HG02642 (cell line): ENCODE measurements around the gene SMOC1.
"Not testable (repeated sequence)": the region's sequence is repeated elsewhere in the genome, so short reads cannot be mapped to it uniquely, and the experiment has no call there.

Experiments used
- ATAC-seq: cut with Tn5 transposase; IDR thresholded peaks from one replicate; pipeline ENCODE4 v1.9.1; 2021; ENCODE audit warnings: mild to moderate bottlenecking; ENCODE audit not compliant: unreplicated experiment, poor library complexity

SMOC1 gene

GRCh38 chr14:69896080-69896479 lies 16.9 kb downstream of the SMOC1 start:
- no peak for ATAC-seq

GRCh38 chr14:69896972-69897371 lies 17.8 kb downstream of the SMOC1 start:
- no peak for ATAC-seq

- no peak for ATAC-seq
Measured at GRCh38 chr14:69900603-69901002, 21.4 kb downstream of the SMOC1 start.

- ATAC-seq = no peak
Measured at GRCh38 chr14:69901113-69901951, 22.1 kb downstream of the SMOC1 start.

GRCh38 chr14:69903046-69903445 lies 23.8 kb downstream of the SMOC1 start:
- ATAC-seq = not testable (repeated sequence)

- no peak for ATAC-seq
Measured at GRCh38 chr14:69904246-69904645, 25.0 kb downstream of the SMOC1 start.

GRCh38 chr14:69906201-69906600 lies 27.0 kb downstream of the SMOC1 start:
- no peak for ATAC-seq

GRCh38 chr14:69909826-69910550 lies 30.8 kb downstream of the SMOC1 start:
- no peak for ATAC-seq

- no peak for ATAC-seq
Measured at GRCh38 chr14:69910871-69911270, 31.7 kb downstream of the SMOC1 start.

- ATAC-seq = no peak
Measured at GRCh38 chr14:69913686-69914085, 34.5 kb downstream of the SMOC1 start.

- no peak for ATAC-seq
Measured at GRCh38 chr14:69916396-69916795, 37.2 kb downstream of the SMOC1 start.

GRCh38 chr14:69917287-69917686 lies 38.1 kb downstream of the SMOC1 start:
- no peak for ATAC-seq

- ATAC-seq = no peak
Measured at GRCh38 chr14:69919815-69920214, 40.6 kb downstream of the SMOC1 start.

- no peak for ATAC-seq
Measured at GRCh38 chr14:69921052-69921451, 41.8 kb downstream of the SMOC1 start.

GRCh38 chr14:69922198-69922597 lies 43.0 kb downstream of the SMOC1 start:
- ATAC-seq = no peak

- ATAC-seq = no peak
Measured at GRCh38 chr14:69924201-69924600, 45.0 kb downstream of the SMOC1 start.

GRCh38 chr14:69928111-69928523 lies 48.9 kb downstream of the SMOC1 start:
- ATAC-seq = no peak

GRCh38 chr14:69930780-69931379 lies 51.7 kb downstream of the SMOC1 start:
- ATAC-seq = no peak

- no peak for ATAC-seq
Measured at GRCh38 chr14:69931960-69932359, 52.7 kb downstream of the SMOC1 start.

- no peak for ATAC-seq
Measured at GRCh38 chr14:69932391-69932790, 53.2 kb downstream of the SMOC1 start.

GRCh38 chr14:69933623-69934275 lies 54.5 kb downstream of the SMOC1 start:
- ATAC-seq = no peak
